SK-N-SH (cell line): ENCODE data around the gene SH3RF2.

Experiments
- EZH2phosphoT487 ChIP-seq: fragments of 200-600 bp; sonication (generic); IDR thresholded peaks from 2 replicates; pipeline ENCODE4 v1.6.1; 2017; ENCODE audit warnings: low read depth, mixed run types, mild to moderate bottlenecking, antibody characterized with exemption, moderate library complexity, borderline replicate concordance
- MAX ChIP-seq: IDR thresholded peaks from 2 replicates; pipeline ENCODE4 v1.4.0; 2012; ENCODE audit warnings: low read depth
- RAD21 ChIP-seq: IDR thresholded peaks from 2 replicates; pipeline ENCODE4 v1.6.1; 2012; ENCODE audit warnings: mild to moderate bottlenecking, low read length
- RXRA ChIP-seq: IDR thresholded peaks from 2 replicates; pipeline ENCODE4 v1.4.0; 2012; ENCODE audit warnings: low read depth, mild to moderate bottlenecking, borderline replicate concordance
- TF ChIP-seq, protein P1 (sequence below): IDR thresholded peaks from 2 replicates; pipeline ENCODE4 v1.6.1; 2012; ENCODE audit warnings: mild to moderate bottlenecking, low read depth, low read length, moderate library complexity
- TF ChIP-seq, protein P2 (sequence below): IDR thresholded peaks from 2 replicates; pipeline ENCODE4 v1.4.0; 2012; ENCODE audit warnings: low read depth, borderline replicate concordance

GRCh38 chr5:146066968-146067367, 130.6 kb downstream of the SH3RF2 start:
- TF ChIP-seq MAX, result no peak
- TF ChIP-seq, protein P1, sequence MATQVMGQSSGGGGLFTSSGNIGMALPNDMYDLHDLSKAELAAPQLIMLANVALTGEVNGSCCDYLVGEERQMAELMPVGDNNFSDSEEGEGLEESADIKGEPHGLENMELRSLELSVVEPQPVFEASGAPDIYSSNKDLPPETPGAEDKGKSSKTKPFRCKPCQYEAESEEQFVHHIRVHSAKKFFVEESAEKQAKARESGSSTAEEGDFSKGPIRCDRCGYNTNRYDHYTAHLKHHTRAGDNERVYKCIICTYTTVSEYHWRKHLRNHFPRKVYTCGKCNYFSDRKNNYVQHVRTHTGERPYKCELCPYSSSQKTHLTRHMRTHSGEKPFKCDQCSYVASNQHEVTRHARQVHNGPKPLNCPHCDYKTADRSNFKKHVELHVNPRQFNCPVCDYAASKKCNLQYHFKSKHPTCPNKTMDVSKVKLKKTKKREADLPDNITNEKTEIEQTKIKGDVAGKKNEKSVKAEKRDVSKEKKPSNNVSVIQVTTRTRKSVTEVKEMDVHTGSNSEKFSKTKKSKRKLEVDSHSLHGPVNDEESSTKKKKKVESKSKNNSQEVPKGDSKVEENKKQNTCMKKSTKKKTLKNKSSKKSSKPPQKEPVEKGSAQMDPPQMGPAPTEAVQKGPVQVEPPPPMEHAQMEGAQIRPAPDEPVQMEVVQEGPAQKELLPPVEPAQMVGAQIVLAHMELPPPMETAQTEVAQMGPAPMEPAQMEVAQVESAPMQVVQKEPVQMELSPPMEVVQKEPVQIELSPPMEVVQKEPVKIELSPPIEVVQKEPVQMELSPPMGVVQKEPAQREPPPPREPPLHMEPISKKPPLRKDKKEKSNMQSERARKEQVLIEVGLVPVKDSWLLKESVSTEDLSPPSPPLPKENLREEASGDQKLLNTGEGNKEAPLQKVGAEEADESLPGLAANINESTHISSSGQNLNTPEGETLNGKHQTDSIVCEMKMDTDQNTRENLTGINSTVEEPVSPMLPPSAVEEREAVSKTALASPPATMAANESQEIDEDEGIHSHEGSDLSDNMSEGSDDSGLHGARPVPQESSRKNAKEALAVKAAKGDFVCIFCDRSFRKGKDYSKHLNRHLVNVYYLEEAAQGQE, result no peak
- TF ChIP-seq RXRA, result no peak
- TF ChIP-seq EZH2phosphoT487, result no peak
- no peak for TF ChIP-seq RAD21
- TF ChIP-seq, protein P2, sequence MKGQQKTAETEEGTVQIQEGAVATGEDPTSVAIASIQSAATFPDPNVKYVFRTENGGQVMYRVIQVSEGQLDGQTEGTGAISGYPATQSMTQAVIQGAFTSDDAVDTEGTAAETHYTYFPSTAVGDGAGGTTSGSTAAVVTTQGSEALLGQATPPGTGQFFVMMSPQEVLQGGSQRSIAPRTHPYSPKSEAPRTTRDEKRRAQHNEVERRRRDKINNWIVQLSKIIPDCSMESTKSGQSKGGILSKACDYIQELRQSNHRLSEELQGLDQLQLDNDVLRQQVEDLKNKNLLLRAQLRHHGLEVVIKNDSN, result no peak
